NCI-H2107 (cell line): Measurements from ENCODE around the gene OR1F1.
"Not testable (repeated sequence)": the region's sequence is repeated elsewhere in the genome, so short reads cannot be mapped to it uniquely, and the experiment has no call there.

Source experiments
- DNase-seq: peaks from one replicate; lab custom pipeline; 2025; lab: John Stamatoyannopoulos, UW

The OR1F1 gene

DNA sequence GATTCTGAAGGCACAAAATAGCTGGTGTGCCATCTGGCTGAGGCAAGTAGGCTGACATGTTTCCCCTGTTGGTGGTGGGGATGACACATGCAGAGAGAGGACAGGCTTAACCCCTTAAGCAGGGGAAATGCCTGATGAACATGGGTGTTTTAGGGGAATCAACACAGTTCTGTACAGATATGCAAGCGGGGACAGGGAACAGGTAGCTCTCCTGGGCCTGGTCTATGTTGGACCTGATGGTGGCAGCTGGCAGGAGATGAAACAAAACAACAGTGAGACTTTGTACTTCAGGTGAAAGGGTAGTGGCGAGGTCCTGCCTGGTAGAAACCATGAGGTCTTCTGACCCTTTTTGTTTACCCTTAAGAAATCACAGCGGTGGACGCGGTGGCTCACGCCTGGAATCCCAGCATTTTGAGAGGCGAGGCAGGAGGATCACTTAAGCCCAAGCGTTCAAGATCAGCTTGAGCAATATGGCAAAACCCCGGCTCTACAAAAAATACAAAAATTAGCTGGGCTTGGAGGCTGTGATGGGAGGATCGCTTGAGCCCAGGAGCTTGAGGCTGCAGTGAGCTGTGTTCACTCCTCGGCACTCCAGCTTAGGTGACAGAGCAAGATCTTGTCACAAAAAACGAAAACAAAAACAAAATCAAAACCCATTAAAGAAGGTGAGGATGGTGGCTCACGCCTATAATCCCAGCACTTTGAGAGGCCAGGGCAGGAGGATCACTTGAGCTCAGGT is 10.5 kb downstream of the OR1F1 start:
- DNase-seq: no peak

DNA sequence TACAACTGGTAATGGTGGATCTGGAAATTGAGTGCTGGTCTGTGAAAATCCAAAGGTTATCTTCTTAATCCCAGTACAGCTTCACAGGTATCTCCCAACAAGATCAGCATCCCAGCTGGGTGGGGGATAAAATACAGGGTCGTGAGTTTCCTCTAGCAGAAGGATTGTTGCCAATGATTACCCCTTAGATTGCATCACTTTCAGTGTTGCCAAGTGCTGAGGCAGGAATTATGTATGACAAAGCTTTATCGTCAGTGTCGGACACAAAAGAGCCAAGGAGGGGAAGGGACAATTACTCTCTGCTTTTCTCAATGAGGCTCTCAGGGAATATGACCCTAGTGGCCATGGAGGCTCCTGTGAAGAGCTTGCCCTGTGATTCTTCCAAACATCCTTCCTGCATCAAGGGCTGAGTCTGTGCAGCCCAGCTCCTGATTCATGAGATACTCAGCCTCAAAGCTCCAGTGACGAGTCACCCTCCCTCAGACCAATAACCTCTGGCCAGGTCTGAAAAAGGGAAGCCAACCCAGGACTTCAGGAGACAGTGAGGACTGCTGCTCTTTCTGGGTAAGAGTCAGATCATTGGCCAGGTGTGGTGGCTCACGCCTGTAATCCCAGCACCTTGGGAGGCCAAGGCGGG is 15.0 kb downstream of the OR1F1 start:
- no peak for DNase-seq

DNA sequence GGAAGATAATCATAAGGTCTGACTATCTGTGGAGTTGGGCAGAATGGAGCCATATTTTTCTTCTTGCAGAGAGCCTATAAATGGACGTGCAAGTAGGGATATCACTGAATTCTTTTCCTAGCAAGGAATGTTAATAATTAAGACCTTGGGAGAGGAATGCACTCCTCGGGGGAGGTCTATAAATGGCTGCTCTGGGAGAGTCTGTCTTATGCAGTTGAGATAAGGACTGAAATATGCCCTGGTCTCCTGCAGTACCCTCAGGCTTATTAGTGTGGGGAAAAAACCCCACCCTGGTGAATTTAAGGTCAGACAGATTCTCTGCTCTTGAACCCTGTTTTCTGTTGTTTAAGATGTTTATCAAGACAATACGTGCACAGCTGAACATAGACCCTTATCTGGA is 17.9 kb downstream of the OR1F1 start:
- not testable (repeated sequence) for DNase-seq

DNA sequence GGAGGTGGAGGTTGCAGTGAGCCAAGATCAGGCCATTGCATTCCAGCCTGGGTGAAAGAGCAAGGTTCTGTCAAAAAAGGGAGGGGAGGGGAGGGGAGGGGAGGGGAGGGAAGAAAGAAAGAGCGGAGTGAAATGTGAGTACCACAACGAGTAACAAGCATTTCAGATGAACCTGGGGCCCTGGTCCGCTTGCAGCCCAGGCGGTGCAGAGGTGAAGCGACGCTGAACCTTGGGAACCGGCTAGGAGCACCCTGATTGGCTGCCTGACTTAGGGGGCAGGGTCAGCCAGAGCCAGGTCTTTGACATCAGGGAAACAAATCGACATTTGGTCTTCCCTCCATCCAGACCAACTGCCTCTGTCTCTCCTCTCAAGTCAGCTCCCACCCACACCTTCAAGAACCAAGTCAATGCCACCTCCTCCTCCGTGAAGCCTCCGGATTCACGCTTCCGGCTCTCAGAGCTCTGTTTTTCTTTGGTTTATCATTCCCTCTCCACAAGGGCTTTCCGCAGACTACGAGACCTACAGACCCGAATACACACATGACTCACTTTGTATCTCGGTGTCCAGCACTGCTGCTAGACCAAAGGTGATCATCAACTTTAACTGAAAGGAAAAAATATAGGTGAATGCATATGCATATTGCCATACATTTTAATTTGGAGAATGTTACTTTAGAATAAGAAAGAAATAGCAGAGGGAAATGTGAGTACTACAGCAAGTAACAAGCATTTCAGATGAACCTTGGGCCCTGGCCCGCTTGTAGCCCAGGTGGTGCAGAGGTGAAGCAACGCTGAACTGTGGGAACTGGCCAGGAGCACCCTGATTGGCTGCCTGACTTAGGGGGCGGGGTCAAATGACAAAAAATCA is 19.3 kb downstream of the OR1F1 start:
- DNase-seq: no peak

DNA sequence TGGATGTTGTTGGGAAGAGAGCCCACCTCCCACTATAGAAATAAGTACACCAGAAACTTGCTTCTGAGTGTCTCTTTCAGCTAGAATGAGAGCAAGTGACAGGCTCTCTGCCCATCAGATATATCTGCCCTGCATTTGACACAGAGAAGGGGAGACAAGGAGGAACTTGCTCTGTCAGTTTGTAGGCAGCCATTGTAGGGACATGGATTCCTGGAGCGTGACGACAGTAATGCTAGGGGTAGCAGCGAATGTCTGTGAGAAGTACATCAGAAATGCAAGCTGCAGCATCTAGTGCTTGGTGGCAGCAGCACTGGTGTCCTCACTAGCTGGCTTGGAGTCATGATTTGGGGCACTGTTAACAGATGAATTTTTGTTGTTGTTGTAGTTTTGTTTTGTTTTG is 24.0 kb downstream of the OR1F1 start:
- DNase-seq: no peak

DNA sequence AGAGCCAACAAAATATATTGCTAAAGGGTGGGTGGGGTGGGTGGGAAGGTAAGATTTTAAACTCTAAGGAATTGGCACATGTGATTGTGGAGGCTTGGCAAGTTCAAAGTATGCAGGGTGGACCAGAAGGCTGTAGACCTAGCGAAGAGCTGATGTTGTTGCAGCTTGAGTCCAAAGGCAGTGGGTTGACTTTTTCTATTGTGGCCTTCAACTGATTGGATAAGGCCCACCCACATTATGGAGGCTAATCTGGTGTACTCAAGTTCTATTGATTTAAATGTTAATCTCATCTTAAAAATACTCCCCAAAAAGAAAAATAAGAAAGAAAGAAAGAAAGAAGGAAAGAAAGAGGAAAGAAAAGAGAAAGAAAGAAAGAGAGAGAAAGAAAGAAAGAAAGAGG is 24.6 kb downstream of the OR1F1 start:
- DNase-seq: no peak

DNA sequence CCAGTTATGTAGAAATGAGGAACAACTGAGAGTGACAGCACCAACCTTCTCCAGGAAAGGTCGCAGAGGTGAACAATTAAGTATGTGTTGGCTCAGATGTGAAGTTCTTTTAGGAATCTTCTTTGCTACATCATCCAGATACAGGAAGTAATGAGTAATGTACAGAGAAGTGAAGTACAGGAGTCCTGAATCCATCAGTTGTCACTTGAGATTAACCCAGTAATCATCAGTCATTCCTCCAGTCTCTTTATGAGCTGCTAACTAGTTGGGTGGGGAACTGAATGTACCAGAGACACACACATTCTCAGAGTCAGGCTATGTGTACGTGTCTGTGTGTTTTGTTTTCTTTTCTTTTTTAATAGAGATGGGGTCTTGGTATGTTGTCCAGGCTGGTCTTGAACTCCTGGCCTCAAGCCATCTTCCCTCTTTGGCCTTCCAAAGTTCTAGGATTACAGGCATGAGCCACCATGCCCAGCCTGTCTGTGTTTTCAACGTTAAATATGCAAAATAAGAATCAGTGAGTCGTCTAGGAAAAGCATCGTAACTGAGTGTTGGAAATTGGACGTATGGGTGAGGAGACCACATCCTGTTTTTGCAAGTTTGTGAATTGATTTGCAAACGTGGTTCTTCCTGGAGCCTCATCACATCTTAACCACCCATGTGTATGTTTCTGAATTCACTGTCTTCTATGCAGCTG is 27.0 kb downstream of the OR1F1 start:
- DNase-seq: no peak

DNA sequence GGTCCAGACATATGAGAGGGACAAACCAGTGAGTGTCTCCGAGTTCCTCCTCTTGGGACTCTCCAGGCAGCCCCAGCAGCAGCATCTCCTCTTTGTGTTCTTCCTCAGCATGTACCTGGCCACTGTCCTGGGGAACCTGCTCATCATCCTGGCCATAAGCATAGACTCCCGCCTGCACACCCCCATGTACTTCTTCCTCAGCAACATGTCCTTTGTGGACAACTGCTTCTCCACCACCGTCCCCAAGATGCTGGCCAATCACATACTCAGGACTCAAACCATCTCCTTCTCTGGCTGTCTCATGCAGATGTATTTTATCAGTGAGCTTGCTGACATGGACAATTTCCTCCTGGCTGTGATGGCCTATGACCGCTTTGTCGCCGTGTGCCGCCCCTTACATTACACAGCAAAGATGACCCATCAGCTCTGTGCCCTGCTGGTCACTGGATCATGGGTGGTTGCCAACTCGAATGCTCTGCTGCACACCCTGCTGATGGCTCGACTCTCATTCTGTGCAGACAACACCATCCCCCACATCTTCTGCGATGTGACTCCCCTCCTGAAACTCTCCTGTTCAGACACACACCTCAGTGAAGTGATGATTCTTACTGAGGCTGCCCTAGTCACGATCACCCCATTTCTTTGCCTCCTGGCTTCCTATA is 27.7 kb downstream of the OR1F1 start:
- DNase-seq: no peak

DNA sequence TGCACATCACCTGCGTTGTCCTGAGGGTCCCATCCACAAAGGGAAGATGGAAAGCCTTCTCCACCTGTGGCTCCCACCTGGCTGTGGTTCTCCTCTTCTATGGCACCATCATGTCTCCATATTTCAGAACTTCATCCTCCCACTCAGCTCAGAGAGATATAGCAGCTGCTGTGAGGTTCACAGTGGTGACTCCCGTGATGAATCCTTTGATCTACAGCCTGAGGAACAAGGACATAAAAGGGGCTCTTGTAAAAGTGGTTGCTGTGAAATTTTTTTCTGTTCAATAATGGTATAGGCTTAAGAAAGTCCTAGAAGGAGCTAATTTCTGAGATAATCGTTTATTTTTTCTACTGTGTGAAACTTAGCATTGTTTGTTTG is 28.2 kb downstream of the OR1F1 start:
- no peak for DNase-seq

DNA sequence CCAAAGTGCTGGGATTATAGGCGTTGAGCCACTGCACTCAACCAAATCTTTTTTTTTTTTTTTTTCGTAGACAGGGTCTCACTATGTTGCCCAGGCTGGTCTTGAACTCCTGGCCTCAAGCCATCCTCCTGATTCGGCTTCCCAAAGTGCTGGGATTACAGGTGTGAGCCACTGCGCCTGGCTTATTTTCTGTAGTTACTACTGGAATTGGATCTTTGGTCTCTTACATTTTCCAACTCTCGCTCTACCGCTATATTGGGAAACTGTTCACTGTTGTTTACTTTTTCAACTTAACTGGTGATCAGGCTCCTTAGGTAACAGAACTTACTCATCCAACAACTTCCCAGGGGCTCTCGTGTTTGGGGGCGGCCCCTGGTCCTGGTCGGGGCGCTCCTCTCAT is 32.8 kb downstream of the OR1F1 start:
- DNase-seq: no peak

DNA sequence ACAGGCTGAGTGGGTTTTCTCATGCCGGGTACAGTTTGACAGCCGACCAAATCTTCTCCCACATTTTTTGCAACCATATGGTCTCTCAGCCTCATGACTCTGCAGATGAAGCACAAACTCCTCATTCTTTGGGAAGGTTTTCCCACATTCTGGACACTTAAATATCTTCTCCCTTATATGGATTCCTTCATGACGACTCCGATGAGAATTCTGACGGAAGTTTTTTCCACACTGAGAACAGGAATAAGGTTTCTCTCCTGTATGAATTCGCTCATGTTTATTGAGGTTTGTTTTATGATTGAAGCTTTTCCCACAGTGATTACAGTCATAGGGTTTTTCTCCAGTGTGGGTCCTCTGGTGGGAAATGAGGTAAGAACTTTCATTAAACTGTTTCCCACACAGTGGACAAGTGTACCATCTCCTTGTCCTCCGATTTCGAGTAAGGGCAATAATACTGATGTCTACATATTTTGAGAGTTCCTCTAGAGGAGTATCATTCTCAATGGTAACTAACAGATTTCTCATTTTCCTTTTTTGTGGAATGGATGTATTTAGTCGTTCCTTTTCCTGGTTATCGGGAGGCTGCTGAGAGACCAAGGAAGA is 36.0 kb downstream of the OR1F1 start:
- no peak for DNase-seq

DNA sequence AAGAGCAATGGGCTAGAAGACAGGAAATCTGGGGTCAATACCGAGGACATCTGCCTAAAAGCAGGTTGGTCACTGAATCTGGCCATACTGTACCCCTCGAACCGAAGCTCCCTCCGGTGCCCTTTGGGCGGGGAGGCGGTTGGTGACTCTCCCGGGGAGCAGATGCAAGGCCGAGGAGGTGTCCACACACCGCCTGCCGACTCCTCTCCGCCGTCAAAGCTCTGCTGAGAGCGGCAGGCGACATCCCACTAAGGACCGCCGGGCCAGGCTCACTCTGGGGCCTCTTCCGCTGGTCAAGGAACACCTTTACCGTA is 46.5 kb downstream of the OR1F1 start:
- no peak for DNase-seq

DNA sequence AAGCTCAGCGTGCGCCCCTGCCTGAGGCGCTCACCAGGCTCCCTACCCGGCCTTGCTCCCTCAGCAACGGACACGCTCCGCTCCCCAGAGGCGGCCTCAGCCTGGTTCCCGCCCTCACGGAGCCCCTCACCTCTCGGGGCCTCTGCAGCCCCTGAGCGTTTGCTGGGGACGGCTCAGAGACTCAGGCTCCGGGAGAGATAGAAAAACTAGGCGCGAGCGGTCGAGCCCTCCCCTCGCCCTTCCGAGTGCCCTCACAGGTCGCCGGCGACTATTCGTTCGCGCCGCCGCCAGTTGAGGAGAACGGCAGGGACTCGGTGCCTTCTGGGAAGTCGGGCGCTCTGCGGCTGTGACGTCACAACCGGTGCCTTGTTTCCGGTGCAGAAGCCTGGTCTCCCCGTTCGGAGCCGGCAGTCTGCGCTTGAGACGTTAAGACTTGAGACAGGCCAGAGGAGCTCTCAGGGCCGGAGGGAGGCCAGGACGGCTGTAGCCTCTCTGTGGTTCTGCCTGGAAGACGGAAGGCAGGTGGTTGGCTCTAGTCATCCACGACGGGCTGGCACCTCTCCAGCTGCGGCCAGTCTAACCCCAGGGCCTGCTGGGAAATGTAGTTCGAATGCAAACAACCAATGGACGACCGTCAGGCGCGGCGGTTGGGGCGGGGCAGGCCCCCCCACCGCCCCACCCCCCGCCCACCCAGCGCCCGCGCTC is 47.0 kb downstream of the OR1F1 start, which contains the start of gene ZNF200:
Gene ZNF200, minus strand, starts transcription at position 302 of the 705 bp plus-strand sequence. CDS start 1,403 bp downstream, outside the sequence.
- DNase-seq: peak; percentile 81

DNA sequence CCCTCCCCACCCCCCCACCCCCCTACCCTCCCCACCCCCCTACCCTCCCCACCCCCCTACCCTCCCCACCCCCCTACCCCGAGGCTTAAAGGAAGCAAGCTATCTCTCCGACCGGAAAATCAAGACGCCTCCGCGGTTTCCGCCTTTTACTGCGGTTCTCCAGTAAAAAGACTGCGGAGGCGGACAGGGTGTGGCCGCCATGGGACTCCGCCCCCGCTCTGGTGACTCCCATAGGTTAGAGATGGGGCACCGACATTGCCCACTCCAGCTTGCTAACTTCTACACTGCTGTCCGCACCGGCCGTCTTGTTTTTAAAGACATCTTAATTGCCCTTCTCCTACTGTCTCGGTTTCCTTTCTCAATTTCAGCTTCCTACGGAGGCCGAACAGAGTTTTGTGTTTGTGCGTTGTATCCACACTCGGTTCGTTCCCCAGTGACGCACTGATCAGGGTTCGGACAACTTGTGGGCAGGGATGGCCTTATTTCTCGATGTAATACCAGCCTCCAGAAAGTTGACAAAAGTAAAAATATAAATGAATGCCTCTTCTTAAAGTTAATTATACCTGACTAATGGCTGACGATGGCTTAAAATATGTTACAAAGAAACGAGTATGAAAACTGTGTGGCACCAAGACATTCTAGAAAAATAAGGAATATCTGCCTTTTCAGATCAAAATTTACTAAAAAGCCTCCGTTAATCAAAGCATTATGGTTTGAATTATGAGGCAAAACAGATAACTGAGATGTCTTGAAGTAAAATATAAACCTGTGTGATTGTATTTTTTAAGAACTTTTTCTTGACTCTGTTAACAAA is 48.1 kb downstream of the OR1F1 start:
- no peak for DNase-seq

DNA sequence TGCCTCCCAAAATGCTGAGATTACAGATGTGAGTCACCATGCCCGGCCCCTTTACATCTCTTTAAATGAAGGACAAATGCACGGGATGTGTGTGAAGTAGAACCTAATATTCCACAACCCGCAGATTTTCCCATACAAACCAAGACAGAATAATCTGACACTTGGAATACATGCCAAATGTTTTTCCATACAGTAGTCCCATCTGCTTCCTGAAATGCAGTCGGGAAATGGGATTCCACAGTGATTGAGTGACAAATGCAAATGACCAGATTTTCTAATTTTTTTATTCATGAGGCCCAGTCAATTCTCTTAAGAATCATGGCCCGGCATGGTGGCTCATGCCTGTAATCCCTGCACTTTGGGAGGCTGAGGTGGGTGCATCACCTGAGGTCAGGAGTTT is 53.8 kb downstream of the OR1F1 start:
- DNase-seq: no peak

DNA sequence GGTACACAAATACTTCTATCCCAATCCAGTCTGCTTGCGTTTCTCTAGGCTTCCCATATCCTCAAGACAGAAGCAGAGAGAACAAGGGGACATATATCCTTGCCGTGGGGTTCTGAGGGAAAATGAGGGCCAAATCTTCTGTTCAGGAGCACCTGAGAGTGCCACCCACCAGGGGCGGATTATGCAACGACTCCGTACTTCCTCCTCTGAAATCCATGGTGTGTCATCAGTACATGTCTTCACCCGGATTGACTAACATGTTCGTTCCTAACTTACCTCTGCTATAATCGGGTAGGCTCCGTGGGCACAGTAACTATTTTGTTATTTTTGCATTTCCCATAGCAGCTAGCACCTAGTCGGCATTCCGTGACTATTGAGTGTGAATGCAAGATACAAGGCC is 54.7 kb downstream of the OR1F1 start:
- no peak for DNase-seq

DNA sequence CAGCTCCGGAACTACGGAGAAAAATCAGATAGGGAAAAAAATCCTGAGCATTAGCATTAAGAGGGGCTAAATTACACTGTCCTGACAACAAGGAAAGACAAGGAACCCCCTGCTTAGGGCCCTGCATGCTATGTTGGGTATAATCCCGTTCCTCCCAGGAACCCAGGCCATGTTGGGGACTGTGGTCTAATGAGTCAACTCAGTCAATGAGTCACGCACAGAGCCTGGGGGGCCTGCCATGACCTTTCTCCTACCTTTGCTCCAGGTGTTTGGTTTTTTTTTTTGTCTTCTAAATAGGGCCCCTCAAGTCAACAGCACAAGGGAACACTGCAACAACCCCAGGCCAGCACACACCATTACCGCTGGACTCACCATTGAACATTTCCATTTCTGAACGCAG is 55.9 kb downstream of the OR1F1 start:
- no peak for DNase-seq

DNA sequence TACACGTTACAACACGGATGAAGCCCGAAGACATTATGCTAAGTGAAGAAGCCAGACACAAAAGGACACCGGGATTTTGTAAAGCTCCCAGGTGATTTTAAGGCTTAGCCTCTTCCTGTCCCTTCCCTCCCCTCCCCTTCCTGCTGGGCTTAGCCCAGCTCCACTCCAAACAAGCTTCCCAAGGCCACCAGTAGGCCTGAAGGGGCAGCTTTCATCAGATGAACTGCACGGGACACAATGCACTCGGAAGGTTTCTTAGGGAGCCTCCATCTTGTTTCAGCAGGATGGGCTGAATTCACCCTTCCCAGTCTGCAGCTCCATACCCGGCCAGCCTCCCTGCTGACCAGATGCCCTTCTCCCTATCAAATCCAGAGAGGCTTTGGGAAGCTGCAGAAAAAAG is 58.0 kb downstream of the OR1F1 start:
- DNase-seq: no peak

DNA sequence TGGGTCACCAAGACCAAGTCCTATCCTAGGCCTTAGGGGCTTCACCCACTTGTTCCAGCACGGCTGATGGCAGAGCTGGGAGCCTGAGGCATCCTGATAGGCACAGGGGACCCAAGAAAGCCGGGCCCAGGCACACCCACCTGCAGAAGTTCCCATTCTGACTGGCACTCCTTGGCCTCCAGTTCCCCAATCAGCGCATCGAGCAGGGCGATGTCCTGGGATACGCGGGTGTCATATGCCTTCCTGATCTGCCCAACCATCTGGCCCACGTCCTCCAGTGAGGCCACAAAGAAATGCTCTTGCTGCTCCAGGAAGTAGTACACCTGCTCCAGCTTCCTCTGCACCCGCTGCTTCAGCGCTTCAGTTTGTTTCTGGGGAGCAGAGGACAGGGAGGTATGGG is 58.9 kb downstream of the OR1F1 start:
- no peak for DNase-seq

DNA sequence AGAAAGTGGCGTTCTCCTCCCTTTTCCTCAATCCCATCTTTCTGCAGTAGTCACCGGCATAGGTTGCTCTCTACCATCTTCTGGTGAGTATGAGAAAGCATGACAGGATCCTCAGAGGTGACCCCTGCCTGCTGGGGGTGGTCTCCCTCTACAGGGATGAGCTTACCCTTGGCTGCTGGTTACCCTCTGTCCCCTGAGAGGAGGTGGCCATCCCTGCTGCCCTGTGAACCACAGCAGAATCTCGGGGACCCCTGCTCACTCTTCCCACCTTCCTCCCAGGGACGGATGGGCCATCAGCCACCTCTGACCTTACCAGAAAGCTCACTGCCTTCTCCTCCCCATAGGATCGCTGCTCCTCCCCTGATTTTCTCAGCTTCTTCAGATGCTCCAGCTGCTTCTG is 60.6 kb downstream of the OR1F1 start:
- DNase-seq: no peak
